ENCODE data around the gene RPTOR.
A peak's percentile ranks its signal among the peaks of the same experiment; 100 is the strongest.
"Not testable (repeated sequence)": the region's sequence is repeated elsewhere in the genome, so short reads cannot be mapped to it uniquely, and the experiment has no call there.

Gene RPTOR

GRCh38 chr17:80621335-80621996, 76.8 kb downstream of the RPTOR start:
- no peak overlapping the region for H3K4me3 Mint-ChIP-seq
- no peaks in the 10 kb centered on the region for H3K9me3 Mint-ChIP-seq
- peak overlapping the region; percentile 16 for H3K27ac Mint-ChIP-seq (ENCODE audit: low read depth)

GRCh38 chr17:80621997-80622357, 77.3 kb downstream of the RPTOR start:
- Mint-ChIP-seq H3K4me3 (no peak overlapping the region), H3K9me3 (no peaks in the 10 kb centered on the region), H3K36me3 (ENCODE audit: insufficient read depth) (peaks cover 6% of the 10 kb centered on the region), H3K27me3 (no peaks in the 10 kb centered on the region), H3K4me1 (peaks cover 18% of the 10 kb centered on the region), H3K27ac (ENCODE audit: low read depth) (peak overlapping the region; percentile 16)
- DNase-seq (ENCODE audit: low spot score in 2 of 2) (no peak), ATAC-seq (replicated peaks; ENCODE audit: extremely low read depth, poor library complexity, severe bottlenecking) (no peak)

More at GRCh38 chr17:80621335-80621996, 76.8 kb downstream of the RPTOR start:
- H3K27me3 Mint-ChIP-seq, result no peaks in the 10 kb centered on the region
- peaks cover 3% of the 10 kb centered on the region for H3K36me3 Mint-ChIP-seq (ENCODE audit: insufficient read depth)
- ATAC-seq (replicated peaks; ENCODE audit: extremely low read depth, poor library complexity, severe bottlenecking), result no peak
- peaks cover 18% of the 10 kb centered on the region for H3K4me1 Mint-ChIP-seq
- DNase-seq (ENCODE audit: low spot score in 2 of 2), result no peak

GRCh38 chr17:80624864-80625263, 80.2 kb downstream of the RPTOR start:
- DNase-seq (ENCODE audit: low spot score in 2 of 2) (no peak), ATAC-seq (replicated peaks; ENCODE audit: extremely low read depth, poor library complexity, severe bottlenecking) (no peak)
- Mint-ChIP-seq H3K9me3 (no peaks in the 10 kb centered on the region), H3K4me1 (peaks cover 18% of the 10 kb centered on the region), H3K36me3 (ENCODE audit: insufficient read depth) (peaks cover 8% of the 10 kb centered on the region), H3K27me3 (no peaks in the 10 kb centered on the region), H3K4me3 (no peak overlapping the region), H3K27ac (ENCODE audit: low read depth) (no peak overlapping the region)

GRCh38 chr17:80625627-80626026, 81.0 kb downstream of the RPTOR start:
- H3K4me1 Mint-ChIP-seq, result peaks cover 18% of the 10 kb centered on the region
- ATAC-seq (replicated peaks; ENCODE audit: extremely low read depth, poor library complexity, severe bottlenecking), result no peak
- no peak overlapping the region for H3K27ac Mint-ChIP-seq (ENCODE audit: low read depth)
- H3K4me3 Mint-ChIP-seq, result no peak overlapping the region
- DNase-seq (ENCODE audit: low spot score in 2 of 2), result no peak
- peaks cover 8% of the 10 kb centered on the region for H3K36me3 Mint-ChIP-seq (ENCODE audit: insufficient read depth)
- H3K9me3 Mint-ChIP-seq, result no peaks in the 10 kb centered on the region
- H3K27me3 Mint-ChIP-seq, result no peaks in the 10 kb centered on the region

DNA sequence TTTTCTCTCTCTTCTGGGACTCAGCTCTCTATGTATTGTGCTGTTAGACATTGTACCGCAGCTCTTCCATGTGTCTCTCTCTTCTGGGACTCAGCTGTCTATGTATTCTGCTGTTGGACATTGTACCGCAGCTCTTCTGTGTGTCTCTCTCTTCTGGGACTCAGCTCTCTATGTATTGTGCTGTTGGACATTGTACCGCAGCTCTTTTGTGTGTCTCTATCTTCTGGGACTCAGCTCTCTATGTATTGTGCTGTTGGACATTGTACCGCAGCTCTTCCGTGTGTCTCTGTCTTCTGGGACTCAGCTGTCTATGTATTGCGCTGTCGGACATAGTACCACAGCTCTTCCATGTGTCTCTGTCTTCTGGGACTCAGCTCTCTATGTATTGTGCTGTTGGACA, 84.2 kb downstream of the RPTOR start:
- H3K27ac Mint-ChIP-seq (ENCODE audit: low read depth); DNase-seq (ENCODE audit: low spot score in 2 of 2); ATAC-seq (replicated peaks; ENCODE audit: extremely low read depth, poor library complexity, severe bottlenecking); H3K27me3 Mint-ChIP-seq; H3K9me3 Mint-ChIP-seq; H3K36me3 Mint-ChIP-seq (ENCODE audit: insufficient read depth); H3K4me1 Mint-ChIP-seq; H3K4me3 Mint-ChIP-seq: not testable (repeated sequence)

GRCh38 chr17:80629298-80630028, 84.8 kb downstream of the RPTOR start:
- H3K27ac Mint-ChIP-seq (ENCODE audit: low read depth), result no peak overlapping the region
- no peak for ATAC-seq (replicated peaks; ENCODE audit: extremely low read depth, poor library complexity, severe bottlenecking)
- no peaks in the 10 kb centered on the region for H3K9me3 Mint-ChIP-seq
- peaks cover 9% of the 10 kb centered on the region for H3K36me3 Mint-ChIP-seq (ENCODE audit: insufficient read depth)
- no peak overlapping the region for H3K4me3 Mint-ChIP-seq
- no peaks in the 10 kb centered on the region for H3K27me3 Mint-ChIP-seq
- peaks cover 6% of the 10 kb centered on the region for H3K4me1 Mint-ChIP-seq
- DNase-seq (ENCODE audit: low spot score in 2 of 2), result no peak

DNA sequence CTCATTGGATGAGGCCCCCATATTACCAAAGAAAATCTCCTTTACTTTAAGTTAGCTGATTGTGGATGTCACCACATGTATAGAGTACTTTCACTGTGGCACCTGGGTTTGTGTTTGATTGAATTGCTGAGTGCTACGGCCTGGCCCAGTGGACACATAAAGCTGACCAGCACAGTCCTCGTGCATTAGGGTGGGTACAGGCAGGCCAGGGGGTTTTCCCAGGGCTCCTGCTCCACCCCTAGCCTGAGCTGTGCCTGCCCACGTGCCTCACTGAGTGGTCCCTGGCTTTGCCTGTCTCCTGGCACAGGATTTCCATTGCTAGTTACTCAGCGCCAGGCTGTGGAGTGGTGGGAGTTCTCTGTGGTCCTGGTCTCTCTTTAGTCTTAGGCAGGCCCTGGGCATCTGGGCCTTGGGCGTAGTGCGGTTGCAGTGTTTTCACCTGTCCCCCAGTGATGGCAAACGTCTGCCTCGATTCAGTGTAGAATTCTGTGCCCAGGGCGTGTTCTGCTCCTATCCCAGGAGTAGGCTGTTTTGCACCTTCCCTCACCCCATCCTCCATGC, 86.0 kb downstream of the RPTOR start:
- Mint-ChIP-seq H3K27ac (ENCODE audit: low read depth) (no peak overlapping the region), H3K27me3 (no peaks in the 10 kb centered on the region), H3K4me1 (peaks cover 16% of the 10 kb centered on the region), H3K4me3 (no peak overlapping the region), H3K36me3 (ENCODE audit: insufficient read depth) (peaks cover 11% of the 10 kb centered on the region), H3K9me3 (no peaks in the 10 kb centered on the region)
- no peak for DNase-seq (ENCODE audit: low spot score in 2 of 2)
- no peak for ATAC-seq (replicated peaks; ENCODE audit: extremely low read depth, poor library complexity, severe bottlenecking)

DNA sequence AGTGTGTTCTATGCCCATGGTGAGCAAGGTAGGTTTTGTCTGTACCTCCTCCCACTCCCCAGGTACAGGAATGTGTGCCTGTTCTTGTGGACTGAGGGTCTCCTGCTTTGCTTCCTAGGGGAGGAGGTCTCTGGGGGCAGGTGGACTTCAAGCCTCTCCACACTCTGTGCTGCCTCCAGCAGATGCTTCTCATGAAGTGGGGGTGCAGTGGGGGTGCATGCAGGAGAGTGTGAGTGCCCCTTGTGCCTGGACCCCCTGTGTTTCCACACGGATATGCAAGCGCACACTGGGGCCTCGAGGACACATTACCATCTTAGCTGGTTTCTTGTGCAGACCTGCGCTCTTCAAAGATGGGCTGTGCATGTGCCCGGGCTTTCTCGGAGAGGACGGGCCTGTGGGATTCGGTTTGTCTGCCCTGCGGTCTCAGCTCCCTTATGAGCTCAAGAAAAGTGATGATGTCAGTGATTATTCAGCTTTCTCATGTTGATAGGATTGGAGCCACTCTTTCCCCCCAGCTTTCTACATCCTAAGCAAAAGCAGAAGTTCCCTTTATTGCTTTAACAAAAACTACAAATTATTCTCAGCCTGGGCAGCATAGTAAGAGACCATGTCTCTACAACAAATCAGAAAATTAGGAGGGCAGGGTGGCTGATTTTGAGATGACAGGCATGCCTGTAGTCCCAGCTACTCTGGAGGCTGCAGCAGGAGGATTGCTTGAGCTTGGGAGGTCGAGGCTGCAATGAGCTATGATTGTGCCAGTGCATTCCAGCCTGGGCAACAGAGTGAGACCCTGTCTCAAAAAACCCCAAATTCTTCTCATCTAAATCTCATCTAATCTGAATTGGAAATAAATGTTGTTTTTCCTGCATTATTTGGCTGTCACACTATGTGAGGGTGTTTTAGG, 86.8 kb downstream of the RPTOR start:
- Mint-ChIP-seq H3K36me3 (ENCODE audit: insufficient read depth) (peaks cover 9% of the 10 kb centered on the region), H3K4me3 (no peak overlapping the region), H3K4me1 (peaks cover 19% of the 10 kb centered on the region), H3K9me3 (no peaks in the 10 kb centered on the region), H3K27me3 (no peaks in the 10 kb centered on the region), H3K27ac (ENCODE audit: low read depth) (peak overlapping the region; percentile 63)
- DNase-seq (ENCODE audit: low spot score in 2 of 2) (no peak), ATAC-seq (replicated peaks; ENCODE audit: extremely low read depth, poor library complexity, severe bottlenecking) (no peak)

DNA sequence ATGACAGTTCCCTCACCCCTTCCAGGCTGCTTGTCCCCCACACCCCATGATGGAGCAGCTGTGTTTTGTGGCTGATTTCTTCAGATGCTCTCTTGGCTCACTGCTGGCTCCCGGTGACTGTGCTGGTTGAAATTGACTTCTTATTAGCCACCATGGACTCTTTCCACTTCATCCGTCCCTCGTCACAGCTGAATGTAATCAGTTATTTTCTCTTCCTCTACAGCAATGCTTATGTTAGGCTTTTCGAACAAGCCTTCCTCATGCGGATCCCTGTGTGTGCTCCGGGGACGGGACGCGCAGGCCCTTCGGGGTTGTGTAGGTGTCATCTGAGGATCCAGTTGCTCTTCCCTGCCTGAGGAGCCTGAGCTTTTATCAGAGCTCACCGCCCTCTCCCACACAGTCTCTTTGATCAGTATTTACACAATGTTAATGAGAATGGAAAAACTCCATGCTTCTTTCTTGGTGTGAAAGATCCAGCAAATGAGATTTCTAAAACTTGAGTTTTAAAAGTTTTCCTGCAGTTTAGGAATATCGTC, 87.5 kb downstream of the RPTOR start:
- ATAC-seq (replicated peaks; ENCODE audit: extremely low read depth, poor library complexity, severe bottlenecking) (no peak), DNase-seq (ENCODE audit: low spot score in 2 of 2) (no peak)
- no peaks in the 10 kb centered on the region for H3K27me3 Mint-ChIP-seq
- H3K4me3 Mint-ChIP-seq, result no peak overlapping the region
- H3K27ac Mint-ChIP-seq (ENCODE audit: low read depth), result peak overlapping the region; percentile 63
- no peaks in the 10 kb centered on the region for H3K9me3 Mint-ChIP-seq
- peaks cover 26% of the 10 kb centered on the region for H3K4me1 Mint-ChIP-seq
- peaks cover 5% of the 10 kb centered on the region for H3K36me3 Mint-ChIP-seq (ENCODE audit: insufficient read depth)

GRCh38 chr17:80633207-80633606, 88.6 kb downstream of the RPTOR start:
- no peak overlapping the region for H3K27ac Mint-ChIP-seq (ENCODE audit: low read depth)

DNA sequence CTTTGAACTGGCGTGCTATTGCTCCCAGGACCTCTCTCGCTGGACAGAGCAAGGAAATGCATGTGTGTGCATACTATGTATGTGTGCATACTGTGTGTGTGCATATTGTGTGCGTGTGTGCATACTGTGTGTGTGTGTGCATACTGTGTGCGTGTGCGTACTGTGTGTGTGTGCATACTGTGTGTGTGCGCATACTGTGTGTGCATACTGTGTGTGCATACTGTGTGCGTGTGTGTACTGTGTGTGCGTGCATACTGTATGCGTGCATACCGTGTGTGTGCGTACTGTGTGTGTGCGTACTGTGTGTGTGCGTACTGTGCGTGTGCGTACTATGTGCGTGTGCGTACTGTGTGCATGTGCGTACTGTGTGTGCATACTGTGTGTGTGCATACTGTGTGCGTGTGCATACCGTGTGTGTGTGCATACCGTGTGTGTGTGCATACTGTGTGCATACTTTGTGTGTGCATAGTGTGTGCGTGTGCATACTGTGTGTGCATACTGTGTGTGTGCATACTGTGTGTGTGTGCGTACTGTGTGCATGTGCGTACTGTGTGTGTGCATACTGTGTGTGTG, 89.4 kb downstream of the RPTOR start:
- H3K9me3 Mint-ChIP-seq, result no peaks in the 10 kb centered on the region
- no peak overlapping the region for H3K4me3 Mint-ChIP-seq
- peaks cover 36% of the 10 kb centered on the region for H3K4me1 Mint-ChIP-seq
- DNase-seq (ENCODE audit: low spot score in 2 of 2) (no peak), ATAC-seq (replicated peaks; ENCODE audit: extremely low read depth, poor library complexity, severe bottlenecking) (no peak)
- H3K27me3 Mint-ChIP-seq, result no peaks in the 10 kb centered on the region
- peaks cover 3% of the 10 kb centered on the region for H3K36me3 Mint-ChIP-seq (ENCODE audit: insufficient read depth)
- no peak overlapping the region for H3K27ac Mint-ChIP-seq (ENCODE audit: low read depth)

More at GRCh38 chr17:80633207-80633606, 88.6 kb downstream of the RPTOR start:
- H3K36me3 Mint-ChIP-seq (ENCODE audit: insufficient read depth), result peaks cover 4% of the 10 kb centered on the region
- no peak for DNase-seq (ENCODE audit: low spot score in 2 of 2)
- H3K27me3 Mint-ChIP-seq, result no peaks in the 10 kb centered on the region
- no peaks in the 10 kb centered on the region for H3K9me3 Mint-ChIP-seq
- ATAC-seq (replicated peaks; ENCODE audit: extremely low read depth, poor library complexity, severe bottlenecking), result no peak
- H3K4me1 Mint-ChIP-seq, result peaks cover 36% of the 10 kb centered on the region
- no peak overlapping the region for H3K4me3 Mint-ChIP-seq

Measured in central memory CD8-positive, alpha-beta T cell (primary cell).